Glomerular endothelial cell (primary cell): ENCODE results near the gene PRMT1. TPM values are rescaled to one million over a fixed set of nuclear protein-coding genes. Genes with fewer than 3 reads are reported as not detected.
A peak's percentile ranks its signal among the peaks of the same experiment; 100 is the strongest.

Experiments
- DNase-seq: peaks from one replicate; pipeline ENCODE4 v3.0.0-alpha.2; 2011; ENCODE audit warnings: low read depth, low spot score; ENCODE audit errors: extremely low read depth
- total RNA-seq: library from RNA; depleted of rRNA; stranded (reverse); fragments of >200 nt; gene quantifications from 2 replicates; pipeline ENCODE4 v1.2.3, GENCODE V29; 2015

PRMT1 gene
- total RNA-seq, 1 donor from 2014 or later = 266 TPM

DNA sequence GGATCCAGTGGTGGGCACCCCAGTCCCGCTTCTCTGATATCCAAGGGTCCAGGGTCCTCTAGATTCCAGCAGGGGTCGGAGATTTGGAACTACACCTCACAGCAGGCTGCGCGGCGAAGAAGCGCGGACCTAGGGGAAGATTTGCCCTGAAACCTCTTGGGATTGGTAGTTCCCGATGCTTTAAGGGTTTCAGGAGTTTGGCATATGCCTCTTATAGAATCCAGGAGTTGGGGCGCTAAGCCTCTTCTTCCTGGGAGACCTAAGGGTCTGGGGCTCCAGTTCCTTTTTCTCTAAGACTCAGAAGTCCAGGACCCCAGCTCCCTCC lies 11.0 kb upstream of the PRMT1 start:
- no peak for DNase-seq

DNA sequence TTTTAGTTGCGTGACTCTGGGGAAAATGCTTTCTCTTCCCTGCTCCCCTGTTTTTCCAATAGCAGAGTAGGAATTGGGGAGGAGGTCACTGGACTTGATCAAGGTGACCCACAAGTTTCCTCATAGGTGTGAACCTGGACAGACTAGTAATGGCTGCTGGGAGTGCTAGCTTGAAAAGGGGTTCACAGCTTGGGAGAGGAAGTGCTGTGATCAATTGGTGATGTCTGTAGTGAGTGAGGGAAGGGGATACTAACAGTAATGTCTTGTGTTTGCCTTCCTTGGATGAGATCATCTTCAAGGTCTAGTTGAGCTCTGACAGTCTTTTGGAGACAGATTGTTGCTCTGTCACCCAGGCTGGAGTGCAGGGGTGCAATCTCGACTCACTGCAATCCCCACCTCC lies 9.6 kb upstream of the PRMT1 start:
- DNase-seq = no peak

DNA sequence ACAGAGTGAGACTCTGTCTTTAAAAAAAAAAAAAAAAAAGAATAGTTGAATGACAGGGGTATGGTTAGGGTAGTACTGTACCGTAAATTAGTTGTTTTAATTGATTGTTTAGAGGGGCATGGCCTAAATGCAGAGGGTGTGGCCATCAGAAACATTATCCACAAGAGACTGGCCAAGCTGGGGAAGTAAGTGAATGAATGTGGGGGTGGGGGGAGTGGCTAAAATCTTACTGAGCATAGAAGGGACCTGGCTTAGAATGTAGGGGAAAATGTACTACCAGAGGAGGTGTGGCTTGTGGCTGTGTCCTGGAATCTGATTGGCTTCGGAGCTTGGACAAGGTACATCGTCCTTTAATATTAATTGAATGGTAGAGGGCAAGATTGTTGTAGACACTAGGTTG lies 7.6 kb upstream of the PRMT1 start:
- no peak for DNase-seq

DNA sequence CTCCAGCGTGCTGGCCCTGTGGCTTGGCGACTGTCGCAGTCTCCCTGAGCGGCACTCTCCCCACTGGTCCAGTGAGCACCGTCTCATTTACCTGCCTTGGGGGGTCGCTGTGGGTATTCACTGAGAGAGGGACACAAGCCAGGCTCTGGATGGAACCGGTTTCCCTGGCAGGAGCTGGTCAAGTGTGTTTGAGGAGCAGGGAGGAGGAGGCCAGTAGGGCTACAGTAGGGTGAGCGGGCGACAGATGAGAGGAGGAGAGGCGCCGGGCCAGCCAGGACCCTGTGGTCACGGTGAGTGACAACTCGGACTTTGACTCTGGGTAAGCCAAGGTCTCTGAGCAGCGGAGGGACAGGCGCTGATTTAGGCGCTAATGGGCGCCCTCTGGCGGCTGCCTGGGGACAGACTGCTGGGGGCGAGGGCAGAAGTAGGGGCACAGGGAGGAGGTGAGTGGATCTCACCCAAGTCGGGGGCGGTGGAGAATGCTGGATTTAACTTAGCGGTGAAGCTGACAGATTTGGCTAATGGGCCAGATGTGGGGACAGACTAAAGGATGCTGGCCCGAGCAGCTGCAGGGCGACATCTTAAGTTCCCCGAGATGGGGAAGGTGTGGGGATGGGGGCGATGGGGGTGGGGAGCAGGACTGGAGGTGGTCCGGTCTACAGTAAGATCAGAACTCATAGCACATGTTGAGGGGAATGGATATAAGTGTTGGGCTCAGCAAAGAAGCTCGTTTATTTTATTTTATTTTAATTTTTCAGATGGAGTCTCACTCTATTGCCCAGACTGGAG lies 4.7 kb upstream of the PRMT1 start:
- DNase-seq = no peak

DNA sequence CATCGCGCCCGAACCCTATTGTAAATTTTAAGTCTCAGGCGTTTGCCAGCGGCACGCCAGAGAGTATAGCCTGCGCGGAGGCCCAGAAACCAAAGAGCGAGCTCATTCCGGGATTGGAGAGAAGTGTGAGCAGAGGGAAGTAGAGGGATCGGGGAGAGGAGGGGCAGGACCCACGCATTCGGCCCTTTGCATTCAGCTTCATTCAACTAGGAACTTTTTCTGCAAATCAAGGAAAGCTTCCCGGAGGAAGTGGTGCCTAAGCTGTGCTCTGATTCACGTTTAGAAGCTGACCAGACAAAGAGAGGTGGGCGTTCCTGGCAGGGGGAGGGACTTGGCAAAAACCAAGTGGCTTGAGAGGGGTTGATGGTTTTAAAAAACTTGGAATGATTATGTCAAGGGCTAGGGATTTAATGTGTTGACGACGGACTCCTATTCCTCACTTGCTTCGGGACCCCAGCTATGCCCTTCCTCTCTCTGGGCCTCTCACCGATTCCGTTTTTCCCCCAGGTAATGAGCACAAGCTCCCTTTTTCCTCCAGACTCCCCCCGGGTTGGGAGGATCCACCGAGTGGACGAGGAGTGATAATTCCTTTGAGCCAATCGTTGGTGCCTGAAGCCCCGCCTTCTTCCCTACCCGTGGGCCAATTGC lies 811 bp upstream of the PRMT1 start:
- DNase-seq = peak; percentile 95

DNA sequence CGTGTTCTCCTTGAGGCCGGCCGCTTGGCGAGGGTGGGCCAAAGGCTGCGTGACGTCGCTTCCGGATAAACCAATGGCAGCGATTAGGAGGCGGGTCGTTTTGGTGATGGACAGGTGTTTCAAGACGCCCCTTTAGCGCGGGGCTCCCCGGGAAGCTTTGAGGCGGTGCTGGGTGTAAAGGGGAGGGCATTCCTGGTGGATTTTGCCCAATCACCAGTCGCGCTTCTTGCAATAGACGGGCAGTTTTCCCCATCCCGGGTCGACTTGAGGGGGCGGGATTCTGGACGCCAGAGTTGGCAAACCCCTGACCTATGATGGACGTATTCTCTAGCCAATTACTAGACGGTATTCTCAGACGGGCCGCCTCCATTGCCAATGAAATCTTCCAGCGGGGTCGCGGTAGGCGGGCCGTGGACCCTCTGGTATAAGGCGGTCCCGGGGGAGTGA lies 264 bp upstream of the PRMT1 start:
- DNase-seq = peak; percentile 99

DNA sequence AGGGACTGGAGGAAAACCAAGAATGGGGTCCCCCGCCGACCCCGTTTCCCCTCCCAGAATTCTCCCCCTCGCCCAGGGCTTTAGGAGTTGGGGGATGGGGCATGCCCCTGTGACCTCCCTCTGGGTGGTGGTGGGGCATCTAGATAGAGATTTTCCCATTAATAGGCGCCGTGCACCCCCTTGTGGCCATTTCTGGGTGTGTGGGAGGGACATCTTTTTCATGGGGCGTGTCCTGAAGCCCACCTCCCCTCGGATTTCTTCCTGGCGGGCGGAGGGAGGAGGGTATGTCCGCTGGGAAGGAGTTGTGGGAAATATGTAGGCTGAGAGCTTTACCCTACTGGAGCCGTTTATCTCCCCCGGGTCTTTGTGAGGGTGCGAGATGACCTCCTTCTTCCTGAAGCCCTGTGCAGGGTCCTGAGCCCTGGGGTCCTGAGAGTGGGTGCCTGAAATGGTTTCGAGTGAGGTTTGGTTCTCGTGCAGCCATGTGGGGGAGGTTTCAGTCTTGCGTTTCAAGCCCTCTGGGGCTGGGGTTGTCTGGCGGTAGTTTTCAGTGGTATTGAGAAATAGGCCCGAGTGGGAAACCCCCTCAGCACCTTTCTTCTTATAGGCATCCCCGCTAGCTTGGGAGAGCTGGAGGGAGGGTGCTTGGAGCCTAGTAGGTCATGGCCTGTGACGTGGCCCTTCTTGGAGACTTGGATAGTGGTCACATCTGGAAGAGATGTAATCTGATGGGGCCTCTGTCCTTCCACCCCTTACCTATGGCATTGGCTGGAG lies 1.0 kb downstream of the PRMT1 start:
- DNase-seq = no peak

DNA sequence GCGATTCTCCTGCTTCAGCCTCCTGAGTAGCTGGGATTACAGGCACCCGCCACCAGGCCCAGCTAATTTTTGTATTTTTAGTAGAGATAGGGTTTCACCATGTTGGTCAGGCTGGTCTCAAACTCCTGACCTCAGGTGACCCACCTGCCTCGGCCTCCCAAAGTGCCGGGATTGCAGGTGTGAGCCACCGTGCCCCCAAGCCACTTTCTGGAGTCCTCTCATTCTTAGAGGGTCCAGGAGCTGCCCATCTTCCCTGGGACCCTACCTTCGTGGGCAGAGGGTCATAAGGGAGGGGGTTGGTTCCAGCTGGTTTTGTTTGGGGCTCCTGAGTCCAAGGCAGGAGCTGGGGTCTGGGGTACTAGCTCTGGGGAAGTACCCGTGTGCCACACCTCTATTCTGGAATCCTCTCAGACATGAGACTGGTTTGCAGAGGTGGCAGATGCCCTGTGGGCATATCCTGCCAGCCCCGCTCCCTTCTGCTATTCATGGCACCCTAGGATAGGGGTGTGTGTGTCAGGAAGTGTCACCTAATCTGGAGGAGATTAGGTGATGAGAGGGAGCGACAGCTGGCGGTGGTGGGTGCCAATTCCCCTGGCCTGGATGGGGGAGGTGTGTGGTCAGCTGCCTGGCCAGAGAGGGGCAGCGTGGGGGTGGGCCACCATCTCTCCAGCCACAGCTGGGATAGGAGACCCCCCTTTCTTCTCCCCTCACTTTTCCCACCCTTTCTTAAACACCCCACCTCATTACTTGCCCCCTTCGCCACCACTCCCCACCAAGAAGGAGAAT lies 2.1 kb downstream of the PRMT1 start:
- no peak for DNase-seq

DNA sequence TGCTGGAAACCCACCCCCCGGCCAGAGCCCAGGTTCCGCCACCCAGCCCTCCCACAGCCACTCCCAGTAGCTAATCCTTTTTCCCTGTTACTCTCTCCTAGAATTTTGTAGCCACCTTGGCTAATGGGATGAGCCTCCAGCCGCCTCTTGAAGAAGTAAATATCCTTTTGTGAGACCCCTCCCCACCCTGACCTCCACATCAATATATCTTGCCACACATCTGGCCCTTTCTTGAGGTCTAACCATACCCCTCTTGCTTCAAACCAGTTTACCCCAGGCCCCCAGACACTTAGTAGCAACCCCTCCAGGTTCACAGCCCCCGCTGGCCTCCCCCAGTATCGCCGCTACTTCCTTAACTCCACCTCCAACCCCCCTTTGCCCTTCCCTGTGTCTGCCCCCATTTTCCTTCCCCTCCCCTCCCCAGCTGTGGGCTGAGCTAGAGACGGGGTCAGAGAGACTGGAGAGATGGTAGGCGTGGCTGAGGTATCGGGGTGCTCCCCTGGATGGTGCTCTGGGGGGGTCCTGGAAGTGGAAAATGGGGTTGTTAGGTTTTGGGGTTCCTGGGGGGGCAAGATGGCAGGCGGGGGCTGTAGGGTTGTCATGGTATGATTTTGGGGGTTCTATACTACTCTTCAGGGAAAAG lies 2.8 kb downstream of the PRMT1 start:
- no peak for DNase-seq

DNA sequence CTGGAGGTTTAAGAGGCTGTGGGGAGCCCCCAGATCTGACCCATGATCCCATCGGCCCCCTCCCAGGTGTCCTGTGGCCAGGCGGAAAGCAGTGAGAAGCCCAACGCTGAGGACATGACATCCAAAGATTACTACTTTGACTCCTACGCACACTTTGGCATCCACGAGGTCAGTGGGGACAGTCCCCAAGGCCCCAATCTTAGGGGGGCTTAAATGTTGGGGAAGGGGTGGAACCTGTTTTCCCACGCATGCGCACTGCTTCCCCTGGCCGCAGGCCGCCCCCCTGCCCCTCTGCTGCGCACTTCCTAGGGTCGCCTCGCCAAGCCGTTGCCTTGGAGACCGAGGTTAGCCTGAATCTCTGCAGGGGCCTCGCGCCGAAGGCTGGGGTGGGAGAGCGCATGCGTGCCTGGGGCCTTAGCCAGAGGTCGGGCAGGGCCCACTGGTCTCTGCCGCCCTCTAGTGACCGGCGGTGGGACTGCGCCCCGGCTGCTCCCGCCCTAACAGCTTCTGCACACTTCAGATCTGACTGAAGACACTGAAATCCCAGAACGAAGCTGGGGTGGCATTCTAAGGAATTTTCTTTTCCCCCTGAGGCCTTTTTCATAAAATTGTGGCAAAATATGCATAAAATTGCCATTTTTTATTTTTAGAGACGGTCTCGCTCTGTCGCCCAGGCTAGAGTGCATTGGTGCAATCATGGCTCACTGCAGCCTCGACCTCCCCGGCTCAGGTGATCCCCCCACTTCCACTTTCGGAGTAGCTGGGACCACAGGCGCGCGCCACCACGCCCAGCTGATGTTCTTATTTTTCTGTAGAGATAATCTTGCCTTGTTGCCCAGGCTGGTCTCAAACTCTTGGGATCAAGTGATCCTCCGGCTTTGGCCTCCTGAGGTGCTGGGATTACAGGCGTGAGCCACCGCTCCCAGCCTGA lies 3.6 kb downstream of the PRMT1 start:
- DNase-seq = no peak

DNA sequence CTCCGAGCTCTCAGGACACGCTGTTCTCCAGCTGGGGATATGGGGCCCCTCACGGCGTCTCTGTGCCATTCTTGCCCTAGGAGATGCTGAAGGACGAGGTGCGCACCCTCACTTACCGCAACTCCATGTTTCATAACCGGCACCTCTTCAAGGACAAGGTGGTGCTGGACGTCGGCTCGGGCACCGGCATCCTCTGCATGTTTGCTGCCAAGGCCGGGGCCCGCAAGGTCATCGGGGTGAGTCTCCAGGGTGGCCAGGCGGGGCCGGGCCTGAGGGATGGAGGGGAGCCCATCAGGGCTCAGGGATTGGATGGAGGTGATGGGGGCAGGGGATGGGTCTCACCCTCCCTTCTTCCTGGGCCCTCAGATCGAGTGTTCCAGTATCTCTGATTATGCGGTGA lies 4.8 kb downstream of the PRMT1 start:
- no peak for DNase-seq

DNA sequence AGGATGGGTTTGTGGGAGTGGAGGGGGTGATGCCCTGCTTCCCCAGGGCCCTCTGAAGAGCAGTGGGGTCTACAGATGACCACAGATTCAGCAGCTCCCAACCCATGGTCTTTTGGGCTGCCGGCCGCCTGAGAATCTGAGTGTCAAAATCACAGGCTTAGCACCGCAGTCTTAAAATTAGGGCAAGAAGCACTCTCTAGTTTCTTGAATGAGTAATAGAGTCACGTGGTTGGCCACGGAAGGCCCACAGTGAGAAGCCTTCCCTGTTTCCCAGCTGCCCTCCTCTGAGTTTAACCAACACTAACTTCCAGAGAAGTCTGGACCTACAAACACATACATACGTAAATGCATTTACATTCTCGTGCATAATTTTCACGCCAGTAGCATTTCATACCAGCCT lies 5.2 kb downstream of the PRMT1 start:
- no peak for DNase-seq

DNA sequence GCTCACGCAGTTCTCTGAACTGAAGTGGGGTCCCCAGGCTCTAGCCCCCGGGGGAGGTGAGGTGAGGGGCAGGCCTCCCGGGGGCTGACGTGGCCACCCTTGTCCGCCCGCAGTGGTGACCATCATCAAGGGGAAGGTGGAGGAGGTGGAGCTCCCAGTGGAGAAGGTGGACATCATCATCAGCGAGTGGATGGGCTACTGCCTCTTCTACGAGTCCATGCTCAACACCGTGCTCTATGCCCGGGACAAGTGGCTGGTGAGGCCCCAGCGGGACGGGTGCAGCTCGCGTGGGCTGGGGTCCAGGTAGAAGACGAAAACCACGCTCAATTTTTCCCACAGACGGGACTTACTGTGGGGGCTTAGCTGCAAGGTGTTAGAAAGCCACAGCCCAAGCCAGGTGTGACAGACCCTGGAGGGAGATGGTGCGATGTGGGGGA lies 6.8 kb downstream of the PRMT1 start:
- DNase-seq = no peak

DNA sequence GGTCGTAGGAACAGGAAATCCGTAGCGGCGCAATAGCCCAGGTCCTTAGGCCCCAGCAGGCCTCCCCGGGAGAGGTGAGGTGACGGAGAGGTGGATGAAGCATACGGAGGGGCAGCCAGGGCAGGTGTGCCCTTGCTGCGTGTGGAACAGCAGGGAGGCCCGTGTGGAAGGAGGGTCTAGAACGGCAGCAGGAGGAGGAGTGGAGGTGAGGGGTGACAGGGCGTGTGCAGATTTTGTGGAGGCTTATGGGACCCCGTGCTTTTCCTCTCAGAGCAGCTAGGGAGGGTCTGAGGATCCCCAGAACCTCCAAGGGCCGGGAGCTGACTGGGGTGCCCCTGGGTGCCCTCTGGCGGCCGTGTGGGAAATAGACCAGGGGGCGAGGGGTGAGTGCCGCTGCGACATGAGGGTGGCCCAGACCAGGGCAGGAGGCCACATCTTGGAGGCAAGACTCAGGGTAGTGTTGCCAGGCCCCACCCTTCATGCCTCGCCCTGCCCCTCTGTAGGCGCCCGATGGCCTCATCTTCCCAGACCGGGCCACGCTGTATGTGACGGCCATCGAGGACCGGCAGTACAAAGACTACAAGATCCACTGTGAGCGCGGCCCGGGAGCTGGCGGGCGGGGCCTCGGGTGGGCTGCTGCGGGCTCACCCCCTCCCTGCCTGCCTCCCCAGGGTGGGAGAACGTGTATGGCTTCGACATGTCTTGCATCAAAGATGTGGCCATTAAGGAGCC lies 7.3 kb downstream of the PRMT1 start:
- no peak for DNase-seq

DNA sequence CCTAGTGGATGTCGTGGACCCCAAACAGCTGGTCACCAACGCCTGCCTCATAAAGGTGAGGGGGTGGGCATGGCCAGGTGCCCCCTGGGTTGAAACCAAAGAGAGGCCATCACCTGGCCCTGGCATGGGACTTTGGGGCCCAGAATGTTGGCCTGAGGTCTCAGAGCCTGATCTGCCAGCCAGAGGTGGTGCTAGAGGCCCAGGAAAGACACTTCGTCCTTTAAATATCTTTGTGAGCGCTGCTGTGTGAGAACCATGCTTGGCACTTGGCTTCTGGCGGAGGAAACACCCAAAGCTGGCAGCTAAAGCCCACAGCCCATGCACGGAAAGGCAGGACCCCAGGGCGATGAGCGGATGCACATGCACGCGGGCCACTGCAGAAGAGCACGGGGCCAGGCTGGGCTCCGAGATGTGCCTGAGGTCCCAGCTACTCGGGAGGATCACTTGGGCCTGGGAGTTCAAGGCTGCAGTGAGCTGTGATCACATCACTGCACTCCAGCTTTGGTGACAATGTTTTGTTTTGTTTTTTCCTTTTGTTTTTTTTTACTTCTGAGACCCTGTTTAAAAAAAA lies 8.0 kb downstream of the PRMT1 start:
- no peak for DNase-seq

DNA sequence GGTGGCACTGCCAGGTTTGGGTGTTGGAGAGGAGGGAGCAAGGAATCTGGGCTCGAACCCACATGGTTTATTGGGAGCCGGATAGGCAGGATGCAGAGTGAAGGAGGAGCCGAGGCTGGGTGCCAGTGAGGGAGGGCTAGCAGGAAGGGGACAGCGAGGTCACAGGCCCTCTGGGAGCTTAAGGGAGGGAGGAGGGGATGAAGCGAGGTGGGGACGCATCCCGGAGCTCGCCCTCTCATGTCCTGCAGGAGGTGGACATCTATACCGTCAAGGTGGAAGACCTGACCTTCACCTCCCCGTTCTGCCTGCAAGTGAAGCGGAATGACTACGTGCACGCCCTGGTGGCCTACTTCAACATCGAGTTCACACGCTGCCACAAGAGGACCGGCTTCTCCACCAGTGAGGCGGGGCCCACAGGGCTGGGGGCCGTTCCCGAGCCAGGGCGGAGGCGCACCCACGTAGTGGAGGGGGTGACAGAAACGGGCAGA lies 8.8 kb downstream of the PRMT1 start:
- DNase-seq = no peak

DNA sequence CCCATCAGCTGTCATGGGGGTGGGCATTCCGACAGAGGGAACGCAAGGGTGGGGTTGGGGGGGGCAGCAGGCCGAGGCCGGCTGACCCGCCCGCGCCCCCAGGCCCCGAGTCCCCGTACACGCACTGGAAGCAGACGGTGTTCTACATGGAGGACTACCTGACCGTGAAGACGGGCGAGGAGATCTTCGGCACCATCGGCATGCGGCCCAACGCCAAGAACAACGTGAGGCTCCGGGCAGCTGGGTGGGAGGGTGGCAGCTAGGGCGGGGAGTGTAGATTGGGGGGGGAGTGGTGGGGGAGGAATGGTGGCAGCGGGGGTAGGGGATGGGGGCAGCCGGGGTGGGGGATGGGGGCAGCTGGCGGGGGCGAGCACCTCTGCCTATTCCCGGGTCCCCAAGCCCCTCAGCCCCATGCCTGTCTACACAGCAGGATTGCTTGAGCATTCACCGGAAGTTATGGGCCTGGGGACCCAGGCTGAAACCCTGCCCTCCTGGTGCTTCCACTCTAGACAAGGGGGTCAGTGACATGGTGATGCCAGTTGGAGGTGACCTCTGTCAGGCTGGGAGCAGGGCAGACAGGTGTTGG lies 9.5 kb downstream of the PRMT1 start:
- no peak for DNase-seq

DNA sequence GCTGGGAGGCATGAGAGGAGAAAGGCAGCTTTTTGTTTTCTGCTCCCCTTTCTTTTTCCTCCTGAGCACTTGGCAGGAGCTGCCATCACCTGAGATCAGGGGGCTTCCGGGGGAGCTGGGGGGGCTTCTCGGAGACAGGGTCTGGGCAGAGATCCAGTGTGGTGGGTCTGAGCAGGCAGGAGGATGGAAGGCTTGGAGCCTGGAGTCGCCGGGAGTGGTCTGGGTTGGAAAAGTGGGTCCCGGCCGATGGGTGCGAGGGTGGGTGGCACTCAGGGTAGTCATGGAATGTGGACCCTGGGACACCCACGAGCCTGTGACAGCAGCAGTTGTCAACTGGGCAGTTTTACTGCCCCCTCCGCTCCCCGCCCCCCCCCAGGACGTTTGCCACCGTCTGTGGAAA lies 10.1 kb downstream of the PRMT1 start:
- no peak for DNase-seq
